H9 (cell line): ENCODE results near the gene SAXO1. TPM values are rescaled to one million over a fixed set of nuclear protein-coding genes. Genes with fewer than 3 reads are reported as not detected.

Experiments used
- DNase-seq: peaks from one replicate; pipeline ENCODE4 v3.0.0-alpha.2; 2017
- H2AFZ ChIP-seq: one replicate; pipeline ENCODE4 v1.6.1; 2013; ENCODE audit warnings: mild to moderate bottlenecking, low read length, control low read depth, moderate library complexity
- H2AK5ac ChIP-seq: 2 replicates; pipeline ENCODE4 v1.6.1; 2013; ENCODE audit warnings: low read length, control low read depth, mixed read lengths; ENCODE audit not compliant: insufficient read length
- H2BK120ac ChIP-seq: one replicate; pipeline ENCODE4 v1.6.1; 2013; ENCODE audit warnings: low read depth, mild to moderate bottlenecking, low read length, control low read depth, inconsistent platforms; ENCODE audit not compliant: poor library complexity, severe bottlenecking
- H2BK12ac ChIP-seq: 2 replicates; pipeline ENCODE4 v1.6.1; 2013; ENCODE audit warnings: low read length, control low read depth, mixed read lengths, low read depth; ENCODE audit not compliant: insufficient read length
- H2BK15ac ChIP-seq: 2 replicates; pipeline ENCODE4 v1.6.1; 2013; ENCODE audit warnings: low read depth, low read length, control low read depth
- H2BK20ac ChIP-seq: one replicate; pipeline ENCODE4 v1.6.1; 2013; ENCODE audit warnings: low read depth, mild to moderate bottlenecking, low read length, control low read depth, inconsistent platforms; ENCODE audit not compliant: poor library complexity, severe bottlenecking
- H2BK5ac ChIP-seq: 2 replicates; pipeline ENCODE4 v1.6.1; 2013; ENCODE audit warnings: low read length, control low read depth, mixed read lengths; ENCODE audit not compliant: insufficient read length
- H3K14ac ChIP-seq: 2 replicates; pipeline ENCODE4 v1.6.1; 2013; ENCODE audit warnings: low read length, control low read depth; ENCODE audit not compliant: insufficient read depth
- H3K18ac ChIP-seq: 2 replicates; pipeline ENCODE4 v1.6.1; 2013; ENCODE audit warnings: low read depth, mild to moderate bottlenecking, mixed read lengths, low read length, control low read depth; ENCODE audit not compliant: insufficient read length
- H3K23ac ChIP-seq: 2 replicates; pipeline ENCODE4 v1.6.1; 2013; ENCODE audit warnings: low read length, control low read depth, mixed read lengths, low read depth; ENCODE audit not compliant: insufficient read length
- H3K23me2 ChIP-seq: 2 replicates; pipeline ENCODE4 v1.6.1; 2013; ENCODE audit warnings: low read depth, mild to moderate bottlenecking, mixed read lengths, low read length, control low read depth; ENCODE audit not compliant: insufficient read length, poor library complexity, severe bottlenecking
- H3K27ac ChIP-seq: 2 replicates; pipeline ENCODE4 v1.5.1; 2013; ENCODE audit warnings: low read length, control low read depth, mixed read lengths, low read depth; ENCODE audit not compliant: insufficient read length
- H3K27me3 ChIP-seq: 2 replicates; pipeline ENCODE4 v1.6.1; 2013; ENCODE audit warnings: low read length, control low read depth, inconsistent platforms; ENCODE audit not compliant: insufficient read depth
- H3K4ac ChIP-seq: 2 replicates; pipeline ENCODE4 v1.6.1; 2013; ENCODE audit warnings: low read depth, mild to moderate bottlenecking, control low read depth, inconsistent platforms, low read length, moderate library complexity
- H3K4me1 ChIP-seq: 2 replicates; pipeline ENCODE4 v1.6.1; 2013; ENCODE audit warnings: low read length, control low read depth, inconsistent platforms; ENCODE audit not compliant: insufficient read depth
- H3K4me2 ChIP-seq: 2 replicates; pipeline ENCODE4 v1.6.1; 2013; ENCODE audit warnings: low read length, control low read depth, mixed read lengths; ENCODE audit not compliant: insufficient read length, insufficient read depth
- H3K56ac ChIP-seq: 2 replicates; pipeline ENCODE4 v1.6.1; 2013; ENCODE audit warnings: low read depth, mild to moderate bottlenecking, mixed read lengths, low read length, control low read depth; ENCODE audit not compliant: insufficient read length
- H3K79me1 ChIP-seq: 2 replicates; pipeline ENCODE4 v1.6.1; 2013; ENCODE audit warnings: low read depth, mild to moderate bottlenecking, moderate library complexity, low read length, control low read depth, inconsistent platforms; ENCODE audit not compliant: insufficient read depth, poor library complexity, severe bottlenecking
- H3K79me2 ChIP-seq: 2 replicates; pipeline ENCODE4 v1.6.1; 2013; ENCODE audit warnings: low read length, control low read depth, inconsistent platforms; ENCODE audit not compliant: insufficient read depth
- H3K9ac ChIP-seq: 2 replicates; pipeline ENCODE4 v1.6.1; 2013; ENCODE audit warnings: low read length, control low read depth, mixed read lengths; ENCODE audit not compliant: insufficient read length; ENCODE audit errors: extremely low read depth
- H3K9me3 ChIP-seq: one replicate; pipeline ENCODE4 v1.6.1; 2013; ENCODE audit warnings: low read depth, low read length, inconsistent platforms; ENCODE audit not compliant: control insufficient read depth
- H3T11ph ChIP-seq: one replicate; pipeline ENCODE4 v1.6.1; 2013; ENCODE audit warnings: mild to moderate bottlenecking, low read length, control low read depth, inconsistent platforms
- H4K20me1 ChIP-seq: one replicate; pipeline ENCODE4 v1.6.1; 2013; ENCODE audit not compliant: control insufficient read depth, insufficient read length, insufficient read depth
- H4K5ac ChIP-seq: 2 replicates; pipeline ENCODE4 v1.6.1; 2013; ENCODE audit warnings: low read depth, mild to moderate bottlenecking, mixed read lengths, low read length, control low read depth; ENCODE audit not compliant: insufficient read length
- H4K8ac ChIP-seq: replicated peaks from 2 replicates; pipeline ENCODE4 v1.6.1; 2013; ENCODE audit warnings: low read length, control low read depth, mixed read lengths, low read depth; ENCODE audit not compliant: insufficient read length
- H4K91ac ChIP-seq: 2 replicates; pipeline ENCODE4 v1.6.1; 2013; ENCODE audit warnings: low read depth, mild to moderate bottlenecking, moderate library complexity, mixed read lengths, low read length, control low read depth; ENCODE audit not compliant: insufficient read length
- H3K27ac Mint-ChIP-seq, 3 experiments: 2 replicates in 2 of 3; 3 replicates in 1 of 3; pipeline ENCODE4 v1.8.0; 2020 to 2021; ENCODE audit warnings: mixed read lengths in 3 of 3, mild to moderate bottlenecking in 1 of 3, moderate library complexity in 1 of 3
- H3K27me3 Mint-ChIP-seq: 2 replicates; pipeline ENCODE4 v1.8.0; 2021; ENCODE audit warnings: low read depth, mild to moderate bottlenecking, moderate library complexity, mixed read lengths
- H3K36me3 Mint-ChIP-seq, 3 experiments: 2 replicates in 2 of 3; 3 replicates in 1 of 3; pipeline ENCODE4 v1.8.0; 2020 to 2021; ENCODE audit warnings: low read depth in 3 of 3, mixed read lengths in 3 of 3; ENCODE audit not compliant: insufficient read depth in 1 of 3
- H3K4me1 Mint-ChIP-seq, 2 experiments: 2 replicates each; pipeline ENCODE4 v1.8.0; 2020; ENCODE audit warnings: mixed read lengths in 2 of 2
- H3K4me3 Mint-ChIP-seq, 2 experiments: 2 replicates in 1 of 2; 3 replicates in 1 of 2; pipeline ENCODE4 v1.8.0; 2020 to 2021; ENCODE audit warnings: mild to moderate bottlenecking in 2 of 2, mixed read lengths in 2 of 2, moderate library complexity in 1 of 2
- H3K9me3 Mint-ChIP-seq, 2 experiments: 2 replicates in 1 of 2; 3 replicates in 1 of 2; pipeline ENCODE4 v1.8.0; 2020; ENCODE audit warnings: mild to moderate bottlenecking in 2 of 2, mixed read lengths in 2 of 2, moderate library complexity in 1 of 2
- CTCF ChIP-seq: fragments of 200-600 bp; sonication (generic); conservative IDR thresholded peaks from 3 replicates; pipeline ENCODE4 v1.8.0; 2021; ENCODE audit warnings: antibody characterized with exemption, mild to moderate bottlenecking
- WGBS: extraction: QIAGEN DNeasy Blood & Tissue Kit; methylation state at CpG from one replicate; pipeline ENCODE4 v1.1.7; 2013; ENCODE audit warnings: missing lambda C conversion rate, low lambda C conversion rate, mixed read lengths; ENCODE audit not compliant: insufficient read length; ENCODE audit errors: extremely low coverage; 5-methylcytosine and 5-hydroxymethylcytosine counted together
- total RNA-seq: library from RNA; stranded (reverse); gene quantifications from 2 replicates; pipeline ENCODE4 v1.2.1, GENCODE V29; 2021

SAXO1 gene
- total RNA-seq, 1 experiment from 2014 or later, result 0.09 TPM

DNA sequence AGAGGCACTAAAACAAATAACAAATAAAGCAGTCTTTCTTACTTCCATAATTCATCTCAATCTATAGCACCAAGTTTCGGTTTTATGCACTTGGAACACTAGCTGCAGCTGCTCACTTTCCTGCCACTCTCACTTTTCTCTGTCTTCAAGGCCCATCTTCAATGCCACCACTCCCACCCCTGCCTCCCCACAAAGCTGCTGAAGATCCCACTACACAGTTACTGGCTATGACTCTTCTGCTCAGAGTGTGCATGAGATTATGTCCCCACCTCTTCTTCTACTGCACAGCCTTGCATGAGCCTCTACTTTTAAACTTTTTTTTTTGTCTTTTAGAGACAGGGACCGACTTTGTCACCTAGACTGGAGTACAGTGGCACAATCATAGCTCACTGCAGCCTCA lies 77.4 kb downstream of the SAXO1 start:
- Mint-ChIP-seq H3K9me3 (no peaks in the 10 kb centered on the region), H3K36me3 (no peaks in the 10 kb centered on the region), H3K4me3 (no peak overlapping the region), H3K4me1 (peaks cover 2 to 3% of the 10 kb centered on the region in 2 experiments; a peak in 2 of 4 replicates), H3K27ac (no peak overlapping the region), H3K27me3 (peaks cover 2% of the 10 kb centered on the region; the same call in 1 of the 2 replicates)
- Histone ChIP-seq H3K27ac (no peak overlapping the region), H4K8ac (no peak overlapping the region), H3K4me2 (no peak overlapping the region), H3K23me2 (no peaks in the 10 kb centered on the region), H2AFZ (no peak overlapping the region), H4K91ac (no peak overlapping the region), H3K79me1 (no peaks in the 10 kb centered on the region), H2BK12ac (no peak overlapping the region), H3K56ac (no peak overlapping the region), H3K18ac (no peak overlapping the region), H4K5ac (no peak overlapping the region), H2BK20ac (no peak overlapping the region), H2BK120ac (no peak overlapping the region), H3K27me3 (no peaks in the 10 kb centered on the region), H3T11ph (no peak overlapping the region), H3K23ac (no peak overlapping the region), H3K79me2 (no peaks in the 10 kb centered on the region), H2BK15ac (no peak overlapping the region), H4K20me1 (no peaks in the 10 kb centered on the region), H3K9me3 (no peaks in the 10 kb centered on the region), H3K9ac (no peak overlapping the region), H2BK5ac (no peak overlapping the region), H3K4ac (no peak overlapping the region), H3K14ac (no peak overlapping the region), H2AK5ac (no peak overlapping the region), H3K4me1 (no peaks in the 10 kb centered on the region)
- DNase-seq, result no peak
- no CpG with 5 or more reads among the region's 2 CpGs for WGBS
- TF ChIP-seq CTCF, result no peak
